Sigmoid colon (tissue), 4 donors: Measurements from ENCODE around the gene CALHM1.
A peak's percentile ranks its signal among the peaks of the same experiment; 100 is the strongest.
"Not testable (repeated sequence)": the region's sequence is repeated elsewhere in the genome, so short reads cannot be mapped to it uniquely, and the experiment has no call there.

Experiments used
- CTCF ChIP-seq, 4 experiments: fragments of 450-650 bp in 3 of 4; fragments of 200-600 bp in 1 of 4; IDR thresholded peaks; one replicate each; pipeline ENCODE4 v1.5.1; 2016 to 2019; ENCODE audit warnings: antibody characterized with exemption in 4 of 4, mild to moderate bottlenecking in 3 of 4, moderate library complexity in 2 of 4
- EP300 ChIP-seq, 4 donors: sonication (generic); formaldehyde crosslinking; IDR thresholded peaks; one replicate each; pipeline ENCODE4 v1.6.1; 2017; ENCODE audit warnings: antibody characterized with exemption in 4 of 4
- POLR2A ChIP-seq, 2 donors: fragments of 450-650 bp; IDR thresholded peaks; one replicate each; pipeline ENCODE4 v1.6.1; 2016; ENCODE audit warnings: antibody characterized with exemption in 2 of 2, mild to moderate bottlenecking in 2 of 2, moderate library complexity in 2 of 2
- POLR2AphosphoS5 ChIP-seq, 4 donors: sonication (generic); formaldehyde crosslinking; IDR thresholded peaks; one replicate each; pipeline ENCODE4 v1.6.1; 2017; ENCODE audit warnings: antibody characterized with exemption in 4 of 4

GRCh38 chr10:103486635-103487409, 28.1 kb upstream of the CALHM1 start:
- not testable (repeated sequence) for TF ChIP-seq CTCF, POLR2A (IDR thresholded peaks at IDR 0.05)
- TF ChIP-seq EP300 (IDR thresholded peaks at IDR 0.05) (peak in 2 of 4 donors; percentile 16 to 36), POLR2AphosphoS5 (IDR thresholded peaks at IDR 0.05) (peak; percentile 28 to 77 (median 75))
